ENCODE measurements around the gene GRK6. TPM values are rescaled to one million over a fixed set of nuclear protein-coding genes. Genes with fewer than 3 reads are reported as not detected.

GRK6 gene
- total and polyA plus RNA-seq, 2 experiments from 2014 or later = 13.0 to 56.8 TPM

- peaks cover 59% of the 10 kb centered on the region for H4K20me1 ChIP-seq (replicated peaks; ENCODE audit: insufficient read depth)
- peaks cover 91% of the 10 kb centered on the region for H3K36me3 Mint-ChIP-seq (ENCODE audit: low read depth)
- no peak for TF ChIP-seq ZNF114 (CRISPR knock-in tag; IDR thresholded peaks at IDR 0.05)
- no peak for TF ChIP-seq CREB1 (CRISPR knock-in tag; IDR thresholded peaks at IDR 0.05; ENCODE audit: low read depth)
- TF ChIP-seq NANOG (IDR thresholded peaks at IDR 0.05; ENCODE audit: borderline replicate concordance) = no peak
- TF ChIP-seq EZH2phosphoT487 (IDR thresholded peaks at IDR 0.05; ENCODE audit: unreplicated experiment) = no peak
- no peak for TF ChIP-seq JUNB (IDR thresholded peaks at IDR 0.05; ENCODE audit: unreplicated experiment)
- TF ChIP-seq EZH2 (IDR thresholded peaks at IDR 0.05; ENCODE audit: low read depth, unreplicated experiment) = no peak
- no peak for TF ChIP-seq REST (IDR thresholded peaks at IDR 0.05; ENCODE audit: unreplicated experiment)
- no peak for TF ChIP-seq STAT1 (IDR thresholded peaks at IDR 0.05; ENCODE audit: unreplicated experiment)
- TF ChIP-seq, protein P1, sequence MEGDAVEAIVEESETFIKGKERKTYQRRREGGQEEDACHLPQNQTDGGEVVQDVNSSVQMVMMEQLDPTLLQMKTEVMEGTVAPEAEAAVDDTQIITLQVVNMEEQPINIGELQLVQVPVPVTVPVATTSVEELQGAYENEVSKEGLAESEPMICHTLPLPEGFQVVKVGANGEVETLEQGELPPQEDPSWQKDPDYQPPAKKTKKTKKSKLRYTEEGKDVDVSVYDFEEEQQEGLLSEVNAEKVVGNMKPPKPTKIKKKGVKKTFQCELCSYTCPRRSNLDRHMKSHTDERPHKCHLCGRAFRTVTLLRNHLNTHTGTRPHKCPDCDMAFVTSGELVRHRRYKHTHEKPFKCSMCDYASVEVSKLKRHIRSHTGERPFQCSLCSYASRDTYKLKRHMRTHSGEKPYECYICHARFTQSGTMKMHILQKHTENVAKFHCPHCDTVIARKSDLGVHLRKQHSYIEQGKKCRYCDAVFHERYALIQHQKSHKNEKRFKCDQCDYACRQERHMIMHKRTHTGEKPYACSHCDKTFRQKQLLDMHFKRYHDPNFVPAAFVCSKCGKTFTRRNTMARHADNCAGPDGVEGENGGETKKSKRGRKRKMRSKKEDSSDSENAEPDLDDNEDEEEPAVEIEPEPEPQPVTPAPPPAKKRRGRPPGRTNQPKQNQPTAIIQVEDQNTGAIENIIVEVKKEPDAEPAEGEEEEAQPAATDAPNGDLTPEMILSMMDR (conservative IDR thresholded peaks at IDR 0.05; ENCODE audit: low read depth in 2 of 2) = no peak
- no peak overlapping the region for H3K4me2 ChIP-seq
- no peaks in the 10 kb centered on the region for H3K27me3 ChIP-seq (ENCODE audit: insufficient read depth)
- peaks cover 41% of the 10 kb centered on the region for H3K36me3 ChIP-seq (ENCODE audit: insufficient read depth)
- H3K27ac ChIP-seq (ENCODE audit: low read depth) = no peak overlapping the region
- H3K9me3 Mint-ChIP-seq = peaks cover 12% of the 10 kb centered on the region
- peaks cover 24% of the 10 kb centered on the region for H3K27me3 Mint-ChIP-seq (ENCODE audit: insufficient read depth, low read depth, poor library complexity)
- no peak overlapping the region for H2AFZ ChIP-seq
- 0 out of 2 replicates have a peak overlapping the region, but pooled peaks have one; percentile 48 for H3K27ac Mint-ChIP-seq
- peaks cover 32% of the 10 kb centered on the region for H3K4me1 Mint-ChIP-seq
- H3K4me3 ChIP-seq = no peak overlapping the region
- ATAC-seq (no peak), DNase-seq (ENCODE audit: low spot score) (no peak)
- H3K79me2 ChIP-seq (replicated peaks; ENCODE audit: insufficient read depth) = peaks cover 61% of the 10 kb centered on the region
- H3K9me2 ChIP-seq (ENCODE audit: insufficient read depth) = no peaks in the 10 kb centered on the region
- H3K4me1 ChIP-seq (ENCODE audit: insufficient read depth) = peaks cover 34% of the 10 kb centered on the region
- H3K4me3 Mint-ChIP-seq = no peak overlapping the region
- peaks cover 39% of the 10 kb centered on the region for H3F3A ChIP-seq (replicated peaks; ENCODE audit: low read depth)
Observed at GRCh38 chr5:177467436-177467835, 41.0 kb downstream of the GRK6 start.

DNA sequence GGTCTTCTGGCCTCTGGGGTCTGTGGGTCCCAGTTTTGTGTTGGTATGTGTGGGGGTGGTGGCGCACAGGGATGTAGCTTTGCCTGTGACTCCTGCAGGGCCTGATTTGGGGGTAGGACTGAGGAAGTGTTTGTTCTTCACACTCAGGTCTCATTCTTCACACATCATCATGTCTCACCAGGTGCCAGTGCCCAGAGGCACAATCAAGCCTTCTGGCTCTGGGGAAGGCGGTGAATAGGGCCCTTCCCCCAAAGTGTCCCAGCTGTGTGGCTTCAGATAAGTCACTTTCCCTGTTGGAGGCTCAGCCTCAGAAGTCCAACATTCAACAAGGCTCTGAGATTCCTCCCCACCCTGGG is 41.8 kb downstream of the GRK6 start:
- peaks cover 12% of the 10 kb centered on the region for H3K9me3 Mint-ChIP-seq
- Histone ChIP-seq H3K27me3 (ENCODE audit: insufficient read depth) (no peaks in the 10 kb centered on the region), H3K27ac (ENCODE audit: low read depth) (no peak overlapping the region), H2AFZ (no peak overlapping the region), H3K9me2 (ENCODE audit: insufficient read depth) (no peaks in the 10 kb centered on the region), H4K20me1 (replicated peaks; ENCODE audit: insufficient read depth) (peaks cover 50% of the 10 kb centered on the region), H3K79me2 (replicated peaks; ENCODE audit: insufficient read depth) (peaks cover 60% of the 10 kb centered on the region), H3K4me1 (ENCODE audit: insufficient read depth) (peaks cover 34% of the 10 kb centered on the region), H3F3A (replicated peaks; ENCODE audit: low read depth) (peaks cover 37% of the 10 kb centered on the region), H3K36me3 (ENCODE audit: insufficient read depth) (peaks cover 38% of the 10 kb centered on the region), H3K4me3 (no peak overlapping the region), H3K4me2 (no peak overlapping the region)
- TF ChIP-seq ZNF331 (CRISPR knock-in tag; IDR thresholded peaks at IDR 0.05; ENCODE audit: low read depth) (no peak), CREB1 (CRISPR knock-in tag; IDR thresholded peaks at IDR 0.05; ENCODE audit: low read depth) (no peak), REST (IDR thresholded peaks at IDR 0.05; ENCODE audit: unreplicated experiment) (no peak), POLR2AphosphoS5 (IDR thresholded peaks at IDR 0.05; ENCODE audit: low read depth) (no peak)
- ATAC-seq (no peak), DNase-seq (ENCODE audit: low spot score) (no peak)
- H3K36me3 Mint-ChIP-seq (ENCODE audit: low read depth) = peaks cover 82% of the 10 kb centered on the region
- no peak overlapping the region; the same call in 1 of the 2 replicates for H3K27ac Mint-ChIP-seq
- peaks cover 21% of the 10 kb centered on the region for H3K27me3 Mint-ChIP-seq (ENCODE audit: insufficient read depth, low read depth, poor library complexity)
- H3K4me1 Mint-ChIP-seq = peaks cover 29% of the 10 kb centered on the region
- no peak overlapping the region; the same call in 2 of the 3 replicates for H3K4me3 Mint-ChIP-seq

Measured in GM23338 (cell line).